Stomach (tissue), 9 donors: ENCODE measurements around the gene TMEM143. TPM values are rescaled to one million over a fixed set of nuclear protein-coding genes. Genes with fewer than 3 reads are reported as not detected.

Source experiments
- DNase-seq, 2 donors: peaks; one replicate each; pipeline versions ENCODE4 v3.0.0 to v3.0.0-alpha.2; 2013 to 2019
- H3K27ac ChIP-seq, 5 donors: fragments of 200-600 bp in 4 of 5; sonication (generic) in 4 of 5; one replicate each; pipeline ENCODE4 v1.5.1; 2013 to 2019; ENCODE audit warnings: mild to moderate bottlenecking in 1 of 5, moderate library complexity in 1 of 5
- H3K27me3 ChIP-seq, 3 donors: fragments of 200-600 bp; sonication (generic); one replicate each; pipeline ENCODE4 v1.5.1; 2017 to 2019; ENCODE audit warnings: mixed run types in 1 of 3
- H3K36me3 ChIP-seq, 4 donors: fragments of 200-600 bp; sonication (generic); 1 replicate in 3 of 4; 2 replicates in 1 of 4; pipeline ENCODE4 v1.5.1; 2016 to 2019
- H3K4me1 ChIP-seq, 4 donors: fragments of 200-600 bp; sonication (generic); one replicate each; pipeline ENCODE4 v1.5.1; 2016 to 2019
- H3K4me3 ChIP-seq, 4 donors: fragments of 200-600 bp; sonication (generic) in 3 of 4; one replicate each; pipeline ENCODE4 v1.5.1; 2016 to 2019; ENCODE audit warnings: mild to moderate bottlenecking in 1 of 4
- H3K9me3 ChIP-seq, 4 donors: fragments of 200-600 bp; sonication (generic); one replicate each; pipeline ENCODE4 v1.5.1; 2016 to 2019
- CTCF ChIP-seq, 7 experiments: fragments of 450-650 bp in 4 of 7; fragments of 200-600 bp in 3 of 7; sonication (generic) in 3 of 7; IDR thresholded peaks; one replicate each; pipeline ENCODE4 v1.5.1; 2016 to 2019; ENCODE audit warnings: antibody characterized with exemption in 7 of 7, control low read depth in 2 of 7, mild to moderate bottlenecking in 1 of 7
- EP300 ChIP-seq: sonication (generic); formaldehyde crosslinking; IDR thresholded peaks from one replicate; pipeline ENCODE4 v1.6.1; 2017; ENCODE audit warnings: antibody characterized with exemption
- POLR2A ChIP-seq, 4 donors: fragments of 450-650 bp; IDR thresholded peaks; one replicate each; pipeline ENCODE4 v1.6.1; 2016; ENCODE audit warnings: antibody characterized with exemption in 4 of 4, control low read depth in 2 of 4, mild to moderate bottlenecking in 1 of 4, moderate library complexity in 1 of 4
- POLR2AphosphoS5 ChIP-seq, 3 donors: sonication (generic); formaldehyde crosslinking; IDR thresholded peaks; one replicate each; pipeline ENCODE4 v1.6.1; 2016; ENCODE audit warnings: antibody characterized with exemption in 3 of 3
- WGBS, 5 donors: extraction: QIAGEN DNeasy Blood & Tissue Kit in 3 of 5; methylation state at CpG; one replicate each; pipeline versions ENCODE4 v1.1.5 to v1.1.7; 2013 to 2018; 5-methylcytosine and 5-hydroxymethylcytosine counted together
- intact Hi-C: fragments of 100-400 bp; cut with DNase I; formaldehyde crosslinking; loops from one replicate; pipeline ENCODE4 v1.15.1; 2023; ENCODE audit warnings: low total_unique reads
- polyA plus RNA-seq, 3 donors: library from polyadenylated mRNA; stranded (reverse); fragments of 200-250 nt; gene quantifications; one replicate each; pipeline ENCODE4 v1.2.3, GENCODE V29; 2013
- total RNA-seq, 5 donors: library from RNA; depleted of rRNA; stranded (reverse); fragments of >200 nt; gene quantifications; one replicate each; pipeline versions ENCODE4 v1.1.0 to v1.2.3, GENCODE V29; 2014 to 2016
- donor health status: healthy with polysubstance abuse.
- donor health status: Bipolar disorder and iron deficiency.
- donor health status: healthy.

Gene TMEM143
- total and polyA plus RNA-seq, 8 donors, result 4.2 to 33.3 (median 10.0) TPM

GRCh38 chr19:48390188-48391099, 26.7 kb upstream of the TMEM143 start:
- WGBS, 5 donors, result 1 to 5% (median 2%) methylated on average over 18 to 24 of the region's 24 CpGs
- peak in 5 of 7 experiments; percentile 40 to 77 (median 72) for TF ChIP-seq CTCF (IDR thresholded peaks at IDR 0.05)
- no peak for TF ChIP-seq POLR2AphosphoS5 (IDR thresholded peaks at IDR 0.05)
- H3K4me1 ChIP-seq, result peaks cover 19 to 44% (median 38%) of the 10 kb centered on the region in 4 donors
- intact Hi-C loops, result no loop called here
- H3K27ac ChIP-seq, result peak overlapping the region; percentile 91 to 97 (median 94)
- H3K36me3 ChIP-seq, result peaks cover 22 to 42% (median 41%) of the 10 kb centered on the region in 4 donors
- H3K9me3 ChIP-seq, result no peaks in the 10 kb centered on the region
- peak; percentile 70 to 87 for DNase-seq
- H3K27me3 ChIP-seq, result peaks cover 21 to 38% (median 34%) of the 10 kb centered on the region in 3 donors
- peak overlapping the region; percentile 78 to 94 (median 81) for H3K4me3 ChIP-seq

- no peak for TF ChIP-seq EP300
- no peak for TF ChIP-seq POLR2AphosphoS5 (IDR thresholded peaks at IDR 0.05)
- TF ChIP-seq POLR2A (IDR thresholded peaks at IDR 0.05), result no peak
- no peak for TF ChIP-seq CTCF (IDR thresholded peaks at IDR 0.05)
- no peak for DNase-seq
- Histone ChIP-seq H3K4me1 (peaks cover 5 to 26% (median 19%) of the 10 kb centered on the region in 4 donors), H3K36me3 (peaks cover 49 to 76% (median 75%) of the 10 kb centered on the region in 4 donors), H3K9me3 (no peaks in the 10 kb centered on the region), H3K4me3 (no peak overlapping the region), H3K27me3 (peaks cover 0 to 3% (median 0%) of the 10 kb centered on the region in 3 donors), H3K27ac (no peak overlapping the region)
- intact Hi-C loops, result no loop called here
- 91 to 98% (median 93%) methylated on average over 3 of the region's 3 CpGs for WGBS, 5 donors
Observed at GRCh38 chr19:48386981-48387380, 23.2 kb upstream of the TMEM143 start.

- Histone ChIP-seq H3K9me3 (no peaks in the 10 kb centered on the region), H3K4me3 (no peak overlapping the region), H3K36me3 (peaks cover 56 to 90% (median 86%) of the 10 kb centered on the region in 4 donors), H3K27me3 (no peaks in the 10 kb centered on the region), H3K4me1 (peaks cover 5 to 20% (median 16%) of the 10 kb centered on the region in 4 donors), H3K27ac (no peak overlapping the region)
- no peak for DNase-seq
- 87 to 96% (median 89%) methylated on average over 7 of the region's 7 CpGs for WGBS, 5 donors
- TF ChIP-seq EP300 (no peak), POLR2AphosphoS5 (IDR thresholded peaks at IDR 0.05) (no peak), POLR2A (IDR thresholded peaks at IDR 0.05) (no peak), CTCF (IDR thresholded peaks at IDR 0.05) (no peak)
- intact Hi-C loops, result no loop called here
Observed at GRCh38 chr19:48385461-48386087, 21.8 kb upstream of the TMEM143 start.

GRCh38 chr19:48382286-48382685, 18.5 kb upstream of the TMEM143 start:
- intact Hi-C loops, result no loop called here
- TF ChIP-seq EP300 (no peak), POLR2A (IDR thresholded peaks at IDR 0.05) (no peak), POLR2AphosphoS5 (IDR thresholded peaks at IDR 0.05) (no peak), CTCF (IDR thresholded peaks at IDR 0.05) (no peak)

More at GRCh38 chr19:48382286-48382685, 18.5 kb upstream of the TMEM143 start:
- Histone ChIP-seq H3K4me1 (no peaks in the 10 kb centered on the region), H3K27me3 (no peaks in the 10 kb centered on the region), H3K4me3 (no peak overlapping the region), H3K9me3 (no peaks in the 10 kb centered on the region), H3K27ac (no peak overlapping the region), H3K36me3 (peaks cover 45 to 74% (median 64%) of the 10 kb centered on the region in 4 donors)
- WGBS, 5 donors, result 91 to 95% (median 95%) methylated on average over 8 of the region's 8 CpGs
- DNase-seq, result no peak
